NCI-H460 (cell line): Measurements from ENCODE around the gene ANKRD36B. TPM values are rescaled to one million over a fixed set of nuclear protein-coding genes. Genes with fewer than 3 reads are reported as not detected.
"Not testable (repeated sequence)": the region's sequence is repeated elsewhere in the genome, so short reads cannot be mapped to it uniquely, and the experiment has no call there.

Source experiments
- DNase-seq: peaks from one replicate; pipeline ENCODE4 v3.0.0-alpha.2; 2016; ENCODE audit warnings: low read depth; ENCODE audit errors: extremely low read depth
- total RNA-seq: library from RNA; depleted of rRNA; stranded (reverse); fragments of >200 nt; shearing (Covaris generic); gene quantifications from 2 replicates; pipeline ENCODE4 v1.2.3, GENCODE V29; 2014; rRNA removed

Gene ANKRD36B
- total RNA-seq, 1 experiment from 2014 or later = 20.4 TPM

GRCh38 chr2:97550498-97550897 is 39.2 kb downstream of the ANKRD36B start:
- DNase-seq = not testable (repeated sequence)

DNA sequence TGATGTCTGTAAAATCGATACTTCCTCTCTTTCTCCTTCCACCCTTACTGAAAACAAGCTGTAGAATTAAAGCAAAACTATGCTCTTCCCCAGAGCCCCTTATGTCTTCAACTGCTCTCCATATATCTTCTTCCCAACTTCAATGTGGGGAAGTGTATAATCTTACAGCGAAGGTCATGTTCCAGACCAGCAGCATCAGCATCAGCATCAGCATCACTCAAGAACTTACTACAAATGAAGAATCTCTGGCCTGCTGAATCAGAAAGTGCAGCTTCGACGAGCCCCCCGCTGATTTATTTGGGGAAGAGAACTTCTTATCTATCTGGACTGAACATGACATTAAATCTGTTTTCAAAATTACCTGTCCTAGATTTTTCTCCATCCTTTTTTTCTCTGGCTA is 40.6 kb downstream of the ANKRD36B start:
- DNase-seq = not testable (repeated sequence)

- DNase-seq = not testable (repeated sequence)
These were observed 41.1 kb downstream of the ANKRD36B start for GRCh38 chr2:97548536-97548935.

- DNase-seq = no peak
These were observed 43.0 kb downstream of the ANKRD36B start for GRCh38 chr2:97546711-97547110.

DNA sequence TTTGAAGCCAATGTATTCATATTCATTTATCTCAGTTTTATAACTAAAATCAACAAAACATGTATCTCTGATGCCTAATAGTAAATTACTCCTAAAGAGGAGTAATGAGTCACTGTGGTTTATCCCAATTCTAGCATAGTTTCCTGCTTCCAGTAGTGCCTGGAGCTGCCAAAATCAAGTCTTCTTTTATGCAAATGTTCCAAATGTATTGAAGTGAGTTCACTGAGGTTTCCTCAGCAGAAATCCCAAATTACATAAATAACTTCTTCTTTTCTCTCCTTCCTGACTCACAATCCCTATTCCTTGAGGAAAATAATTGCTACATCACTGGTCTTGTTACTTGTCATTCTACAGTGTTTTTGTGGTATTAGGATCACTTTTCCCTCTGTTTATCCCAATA is 44.8 kb downstream of the ANKRD36B start:
- DNase-seq = not testable (repeated sequence)

DNA sequence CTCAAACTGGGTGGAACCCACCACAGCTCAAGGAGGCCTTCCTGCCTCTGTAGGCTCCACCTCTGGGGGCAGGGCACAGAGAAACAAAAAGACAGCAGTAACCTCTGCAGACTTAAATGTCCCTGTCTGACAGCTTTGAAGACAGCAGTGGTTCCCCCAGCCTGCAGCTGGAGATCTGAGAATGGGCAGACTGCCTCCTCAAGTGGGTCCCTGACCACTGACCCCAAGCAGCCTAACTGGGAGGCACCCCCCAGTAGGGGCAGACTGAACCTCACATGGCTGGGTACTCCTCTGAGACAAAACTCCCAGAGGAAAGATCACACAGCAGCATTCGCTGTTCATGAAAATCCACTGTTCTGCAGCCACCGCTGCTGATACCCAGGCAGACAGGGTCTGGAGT is 63.8 kb downstream of the ANKRD36B start:
- DNase-seq = not testable (repeated sequence)

GRCh38 chr2:97523816-97524215 is 65.9 kb downstream of the ANKRD36B start:
- DNase-seq = not testable (repeated sequence)

DNA sequence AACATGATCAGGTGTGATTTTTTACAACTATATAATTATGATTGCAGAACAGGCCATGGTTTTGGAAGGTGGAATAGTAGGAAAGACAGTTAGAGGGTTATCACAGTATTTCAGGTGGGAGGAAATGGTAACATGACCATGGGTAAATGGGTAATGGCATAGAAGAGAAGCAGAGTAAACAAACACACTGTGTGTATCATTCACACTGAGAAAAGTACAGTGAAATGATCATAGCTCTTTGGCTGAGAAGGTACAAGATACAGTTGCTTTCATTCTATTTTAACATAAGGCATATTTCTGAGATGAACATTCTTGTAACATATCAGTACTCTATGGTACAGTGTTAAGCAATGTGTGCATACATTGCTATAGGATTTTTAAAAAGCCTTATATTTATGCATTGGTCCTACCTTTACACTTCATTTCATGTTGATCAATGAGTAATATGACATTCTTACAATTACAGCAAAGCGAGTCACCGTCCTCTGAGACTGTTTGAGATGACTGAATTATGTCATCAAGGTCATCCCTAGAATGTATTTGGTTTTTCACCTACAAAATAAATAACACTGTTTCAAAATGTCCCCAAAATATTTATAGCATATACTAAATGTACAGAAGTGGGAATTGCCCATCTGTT is 66.6 kb downstream of the ANKRD36B start:
- DNase-seq = not testable (repeated sequence)

GRCh38 chr2:97495651-97496050 is 94.0 kb downstream of the ANKRD36B start:
- not testable (repeated sequence) for DNase-seq

GRCh38 chr2:97490141-97490540 is 99.5 kb downstream of the ANKRD36B start:
- not testable (repeated sequence) for DNase-seq

Other genes with a start within 250 kb of the ANKRD36B start
- 466 and 533 TPM in 2 replicates for gene COX5B, start 56.2 kb upstream of the ANKRD36B start, total RNA-seq
- 24.3 and 29.4 TPM in 2 replicates for gene ACTR1B, start 74.2 kb upstream of the ANKRD36B start, total RNA-seq
- 1.6 and 2.1 TPM in 2 replicates for gene C2orf92, start 79.8 kb upstream of the ANKRD36B start, total RNA-seq
- gene ZAP70, start 123.7 kb upstream of the ANKRD36B start, total RNA-seq = not detected in 2 replicates